Peyer's patch (tissue), 4 donors: ENCODE results near the gene CBS.
"Not testable (repeated sequence)": the region's sequence is repeated elsewhere in the genome, so short reads cannot be mapped to it uniquely, and the experiment has no call there.

Source experiments
- POLR2A ChIP-seq, 2 donors: fragments of 450-650 bp; IDR thresholded peaks; one replicate each; pipeline ENCODE4 v1.5.1; 2017; ENCODE audit warnings: antibody characterized with exemption in 2 of 2, mild to moderate bottlenecking in 2 of 2, moderate library complexity in 2 of 2
- TF ChIP-seq, protein P1 (sequence below), 6 experiments: fragments of 450-650 bp in 4 of 6; fragments of 200-600 bp in 2 of 6; sonication (generic) in 1 of 6; IDR thresholded peaks; one replicate each; pipeline ENCODE4 v1.5.1; 2017 to 2019; ENCODE audit warnings: antibody characterized with exemption in 6 of 6, mild to moderate bottlenecking in 3 of 6, moderate library complexity in 1 of 6

GRCh38 chr21:43044547-43044946 lies 31.1 kb downstream of the CBS start:
- TF ChIP-seq, protein P1, sequence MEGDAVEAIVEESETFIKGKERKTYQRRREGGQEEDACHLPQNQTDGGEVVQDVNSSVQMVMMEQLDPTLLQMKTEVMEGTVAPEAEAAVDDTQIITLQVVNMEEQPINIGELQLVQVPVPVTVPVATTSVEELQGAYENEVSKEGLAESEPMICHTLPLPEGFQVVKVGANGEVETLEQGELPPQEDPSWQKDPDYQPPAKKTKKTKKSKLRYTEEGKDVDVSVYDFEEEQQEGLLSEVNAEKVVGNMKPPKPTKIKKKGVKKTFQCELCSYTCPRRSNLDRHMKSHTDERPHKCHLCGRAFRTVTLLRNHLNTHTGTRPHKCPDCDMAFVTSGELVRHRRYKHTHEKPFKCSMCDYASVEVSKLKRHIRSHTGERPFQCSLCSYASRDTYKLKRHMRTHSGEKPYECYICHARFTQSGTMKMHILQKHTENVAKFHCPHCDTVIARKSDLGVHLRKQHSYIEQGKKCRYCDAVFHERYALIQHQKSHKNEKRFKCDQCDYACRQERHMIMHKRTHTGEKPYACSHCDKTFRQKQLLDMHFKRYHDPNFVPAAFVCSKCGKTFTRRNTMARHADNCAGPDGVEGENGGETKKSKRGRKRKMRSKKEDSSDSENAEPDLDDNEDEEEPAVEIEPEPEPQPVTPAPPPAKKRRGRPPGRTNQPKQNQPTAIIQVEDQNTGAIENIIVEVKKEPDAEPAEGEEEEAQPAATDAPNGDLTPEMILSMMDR (IDR thresholded peaks at IDR 0.05), result not testable (repeated sequence)
- TF ChIP-seq POLR2A (IDR thresholded peaks at IDR 0.05), result not testable (repeated sequence)
